Measurements from ENCODE around the gene FPGS.
"Not testable (repeated sequence)": the region's sequence is repeated elsewhere in the genome, so short reads cannot be mapped to it uniquely, and the experiment has no call there.

The FPGS gene

DNA sequence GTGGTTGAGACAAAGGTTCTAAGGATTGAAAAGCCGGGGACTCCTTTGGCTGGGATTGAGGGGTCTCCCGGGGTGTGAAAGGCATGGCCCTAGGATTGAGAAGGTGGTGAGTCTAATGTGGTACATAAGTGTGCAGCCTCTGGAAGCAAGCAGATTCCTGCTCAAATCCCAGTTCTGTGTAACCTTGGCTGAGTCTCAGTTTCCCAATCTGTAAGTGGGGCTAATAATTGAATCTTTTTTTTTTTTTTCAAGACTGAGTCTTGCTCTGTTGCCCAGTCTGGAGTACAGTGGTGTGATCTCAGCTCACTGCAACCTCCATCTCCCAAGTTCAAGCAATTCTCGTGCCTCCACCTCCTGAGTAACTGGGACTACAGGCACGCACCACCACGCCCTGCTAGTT lies 30.1 kb upstream of the FPGS start:
- no peaks in the 10 kb centered on the region for H3K9me3 ChIP-seq (ENCODE audit: low read length)
- no peak overlapping the region for H3K9ac ChIP-seq (ENCODE audit: low read length)
- H3K4me1 ChIP-seq (ENCODE audit: insufficient read depth, low read length) = peaks cover 9% of the 10 kb centered on the region
- H3K27me3 ChIP-seq (ENCODE audit: control insufficient read depth in 1 of 2, insufficient read depth in 2 of 2, low read length in 2 of 2) = no peaks in the 10 kb centered on the region
- H3K4me3 ChIP-seq (ENCODE audit: low read depth in 1 of 2, low read length in 2 of 2) = no peak overlapping the region
- H3K27ac ChIP-seq (ENCODE audit: low read depth, low read length) = no peak overlapping the region
- H3K36me3 ChIP-seq (ENCODE audit: insufficient read depth, low read length) = no peaks in the 10 kb centered on the region

DNA sequence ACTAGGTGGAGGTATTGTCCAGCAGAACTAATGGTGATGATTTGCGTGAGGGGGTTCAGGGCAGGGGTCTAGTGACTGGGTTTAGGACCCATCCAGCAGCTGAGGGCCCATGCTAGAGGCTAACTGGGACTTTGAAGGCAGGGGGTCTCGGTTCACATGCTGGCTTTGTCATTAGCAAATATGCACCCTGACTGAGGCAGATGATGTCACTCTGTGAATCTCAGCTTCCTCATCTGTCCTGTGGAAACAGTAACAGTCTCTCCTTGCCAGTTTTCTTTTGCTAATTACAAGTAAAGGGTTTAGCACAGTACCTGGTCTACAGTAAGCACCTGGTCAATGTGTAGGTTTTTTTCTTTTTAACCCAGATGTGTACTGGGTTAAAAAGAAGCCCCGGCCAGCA lies 29.4 kb upstream of the FPGS start:
- Histone ChIP-seq H3K4me3 (ENCODE audit: low read depth in 1 of 2, low read length in 2 of 2) (no peak overlapping the region), H3K9ac (ENCODE audit: low read length) (no peak overlapping the region), H3K27me3 (ENCODE audit: control insufficient read depth in 1 of 2, insufficient read depth in 2 of 2, low read length in 2 of 2) (no peaks in the 10 kb centered on the region), H3K4me1 (ENCODE audit: insufficient read depth, low read length) (peaks cover 9% of the 10 kb centered on the region), H3K27ac (ENCODE audit: low read depth, low read length) (no peak overlapping the region), H3K36me3 (ENCODE audit: insufficient read depth, low read length) (no peaks in the 10 kb centered on the region), H3K9me3 (ENCODE audit: low read length) (no peaks in the 10 kb centered on the region)

DNA sequence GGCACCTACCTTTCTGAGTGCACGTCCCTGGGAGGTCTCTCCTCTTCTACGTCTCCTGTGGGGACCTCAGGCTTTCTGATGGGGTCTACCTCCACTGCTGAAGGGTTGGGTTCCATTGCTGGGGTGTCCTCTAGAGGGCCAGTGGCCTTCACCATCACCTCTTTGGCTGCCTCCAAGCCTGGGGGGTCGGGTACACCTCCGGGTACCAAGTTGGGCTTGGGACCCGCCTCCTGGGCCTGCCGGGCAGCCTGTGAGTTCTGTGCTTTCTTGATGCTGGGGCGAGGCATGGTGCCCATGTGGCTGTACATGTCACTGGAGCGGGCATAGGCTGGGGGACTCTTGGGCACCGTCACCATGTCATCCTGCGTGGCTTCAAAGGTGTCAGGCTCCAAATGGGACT lies 28.7 kb upstream of the FPGS start:
- Histone ChIP-seq H3K9ac (ENCODE audit: low read length) (no peak overlapping the region), H3K9me3 (ENCODE audit: low read length) (no peaks in the 10 kb centered on the region), H3K4me3 (ENCODE audit: low read depth in 1 of 2, low read length in 2 of 2) (no peak overlapping the region), H3K4me1 (ENCODE audit: insufficient read depth, low read length) (peaks cover 9% of the 10 kb centered on the region), H3K27me3 (ENCODE audit: control insufficient read depth in 1 of 2, insufficient read depth in 2 of 2, low read length in 2 of 2) (no peaks in the 10 kb centered on the region), H3K27ac (ENCODE audit: low read depth, low read length) (no peak overlapping the region), H3K36me3 (ENCODE audit: insufficient read depth, low read length) (no peaks in the 10 kb centered on the region)

DNA sequence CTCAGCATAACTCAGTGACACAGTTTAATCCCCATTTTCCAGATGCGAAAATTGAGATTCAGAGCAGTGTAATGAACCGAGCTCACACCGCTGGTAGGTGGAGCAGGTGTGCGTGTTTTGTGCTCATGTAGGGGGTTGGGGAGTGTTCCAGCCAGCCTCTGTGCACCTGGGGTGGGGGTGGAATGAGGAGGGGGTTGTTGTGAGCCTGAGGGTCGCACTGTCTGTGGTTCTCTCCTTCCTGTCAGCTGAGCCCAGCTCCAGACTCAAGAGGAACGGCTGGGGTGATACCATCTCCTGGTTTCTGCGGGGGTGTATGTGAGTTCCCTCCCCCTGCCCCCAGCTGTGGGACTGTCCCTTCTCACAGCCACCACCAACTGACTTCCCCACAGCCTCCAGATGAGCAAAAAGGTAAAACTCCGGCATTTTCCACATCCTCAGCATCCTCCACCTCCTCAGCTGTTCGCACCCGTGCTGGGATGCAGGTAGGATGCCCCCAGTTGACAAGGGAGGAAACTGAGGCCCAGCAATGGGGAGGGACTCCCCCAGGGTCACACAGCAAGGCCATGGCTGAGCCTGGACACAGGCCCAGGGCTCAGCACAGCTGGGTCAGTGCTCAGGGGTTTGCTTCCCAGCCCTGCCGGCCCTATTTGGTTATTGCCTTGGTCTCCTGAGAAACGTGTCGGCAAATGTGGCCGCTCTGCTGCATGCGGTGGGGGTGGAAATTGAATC lies 26.3 kb upstream of the FPGS start:
- Histone ChIP-seq H3K9me3 (ENCODE audit: low read length) (no peaks in the 10 kb centered on the region), H3K27me3 (ENCODE audit: control insufficient read depth in 1 of 2, insufficient read depth in 2 of 2, low read length in 2 of 2) (no peaks in the 10 kb centered on the region), H3K36me3 (ENCODE audit: insufficient read depth, low read length) (no peaks in the 10 kb centered on the region), H3K4me3 (ENCODE audit: low read depth in 1 of 2, low read length in 2 of 2) (no peak overlapping the region), H3K9ac (ENCODE audit: low read length) (no peak overlapping the region), H3K4me1 (ENCODE audit: insufficient read depth, low read length) (no peaks in the 10 kb centered on the region), H3K27ac (ENCODE audit: low read depth, low read length) (no peak overlapping the region)

DNA sequence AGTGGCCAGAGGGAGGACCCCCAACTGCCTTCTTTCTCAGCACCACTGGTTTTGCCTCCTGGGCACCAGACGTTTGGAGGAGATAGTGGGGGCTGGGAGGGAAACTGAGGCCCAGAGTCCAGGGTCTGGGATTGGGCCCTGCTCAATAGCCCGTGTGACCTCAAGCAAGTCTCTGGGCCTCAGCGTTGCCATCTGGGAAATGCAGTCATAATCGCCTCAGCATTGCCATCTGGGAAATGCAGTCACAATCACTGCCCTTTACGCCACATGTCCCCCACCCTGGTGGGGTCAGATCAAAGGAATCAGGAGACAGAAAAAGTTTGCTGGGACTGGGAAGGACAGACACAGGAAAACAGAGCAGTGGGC lies 25.8 kb upstream of the FPGS start:
- Histone ChIP-seq H3K4me3 (ENCODE audit: low read depth in 1 of 2, low read length in 2 of 2) (no peak overlapping the region), H3K27me3 (ENCODE audit: control insufficient read depth in 1 of 2, insufficient read depth in 2 of 2, low read length in 2 of 2) (no peaks in the 10 kb centered on the region), H3K4me1 (ENCODE audit: insufficient read depth, low read length) (no peaks in the 10 kb centered on the region), H3K9me3 (ENCODE audit: low read length) (no peaks in the 10 kb centered on the region), H3K36me3 (ENCODE audit: insufficient read depth, low read length) (no peaks in the 10 kb centered on the region), H3K9ac (ENCODE audit: low read length) (no peak overlapping the region), H3K27ac (ENCODE audit: low read depth, low read length) (no peak overlapping the region)

DNA sequence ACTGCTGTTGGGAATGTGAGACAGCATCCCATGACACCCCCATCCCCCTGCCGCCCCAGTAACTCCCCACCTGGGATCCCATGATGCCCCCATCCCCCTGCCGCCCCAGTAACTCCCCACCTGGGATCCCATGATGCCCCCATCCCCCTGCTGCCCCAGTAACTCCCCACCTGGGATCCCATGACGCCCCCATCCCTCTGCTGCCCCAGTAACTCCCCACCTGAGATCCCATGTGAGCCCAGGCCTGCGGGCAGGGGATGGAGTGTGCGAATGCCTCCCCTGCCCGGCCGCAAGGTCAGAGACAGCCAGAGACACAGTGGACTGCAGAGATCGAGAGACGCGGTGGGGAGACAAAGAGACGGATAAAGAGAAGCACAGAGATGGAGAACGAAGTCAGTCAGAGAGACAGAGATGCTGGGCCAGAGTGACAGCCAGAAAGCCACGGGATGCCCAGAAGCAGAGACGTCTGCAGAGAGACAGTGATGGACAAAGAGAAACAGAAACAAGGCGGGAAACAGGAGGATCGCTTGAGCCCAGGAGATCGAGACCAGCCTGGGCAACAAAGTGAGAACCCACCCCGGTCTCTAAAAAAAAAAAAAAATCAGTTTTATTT lies 25.2 kb upstream of the FPGS start:
- Histone ChIP-seq H3K27me3 (ENCODE audit: control insufficient read depth in 1 of 2, insufficient read depth in 2 of 2, low read length in 2 of 2) (no peaks in the 10 kb centered on the region), H3K9ac (ENCODE audit: low read length) (no peak overlapping the region), H3K9me3 (ENCODE audit: low read length) (no peaks in the 10 kb centered on the region), H3K27ac (ENCODE audit: low read depth, low read length) (no peak overlapping the region), H3K4me1 (ENCODE audit: insufficient read depth, low read length) (no peaks in the 10 kb centered on the region), H3K36me3 (ENCODE audit: insufficient read depth, low read length) (no peaks in the 10 kb centered on the region), H3K4me3 (ENCODE audit: low read depth in 1 of 2, low read length in 2 of 2) (no peak overlapping the region)

DNA sequence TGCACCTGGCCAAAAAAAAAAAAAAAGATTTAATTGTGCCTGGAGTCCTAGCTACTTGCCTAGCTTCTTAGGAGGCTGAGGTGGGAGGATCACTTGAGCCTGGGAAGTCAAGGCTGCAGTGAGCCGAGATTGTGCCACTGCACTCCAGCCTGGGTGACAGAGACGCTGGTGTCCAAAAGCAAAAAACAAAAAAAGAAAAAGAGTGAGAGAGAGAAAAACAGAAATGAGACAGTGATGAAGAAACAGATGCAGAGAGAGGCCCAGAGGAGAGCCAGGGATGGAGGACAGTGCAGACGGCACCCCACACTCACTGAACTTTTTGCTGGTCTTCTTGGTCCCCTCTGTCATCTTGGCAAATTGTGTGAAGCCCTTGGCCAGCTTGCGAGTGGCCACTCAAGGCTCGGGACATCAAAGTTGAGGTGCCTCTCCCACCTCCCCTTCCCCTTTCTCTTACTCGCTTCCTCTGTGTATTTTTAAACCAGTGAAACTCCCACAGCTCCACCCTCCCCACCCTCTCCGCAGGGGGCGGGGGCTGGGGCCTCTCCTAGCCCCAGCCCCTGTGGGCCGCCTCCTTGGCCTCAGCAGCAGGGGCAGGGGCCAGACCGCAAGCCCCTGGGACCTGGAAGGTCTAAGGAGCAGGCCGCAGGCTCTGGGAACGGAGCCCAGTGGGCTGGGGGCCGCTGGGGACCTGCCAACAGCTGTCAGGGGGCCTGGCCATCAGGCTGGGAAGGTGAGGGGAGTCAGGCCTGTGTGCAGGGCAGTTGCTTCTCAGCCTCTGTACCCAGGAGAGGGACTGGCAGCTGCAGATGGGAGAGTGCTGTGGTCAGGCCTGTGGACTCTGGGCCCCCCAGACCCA lies 24.2 kb upstream of the FPGS start, which contains the start of gene SH2D3C:
Gene SH2D3C, minus strand, starts transcription at position 387 of the 856 bp plus-strand sequence. Its CDS starts 39 bp downstream, at position 348.
- Histone ChIP-seq H3K27ac (ENCODE audit: low read depth, low read length) (no peak within 1 kb of the TSS), H3K9ac (ENCODE audit: low read length) (no peak within 1 kb of the TSS), H3K36me3 (ENCODE audit: insufficient read depth, low read length) (no peaks in the 10 kb centered on the region), H3K4me1 (ENCODE audit: insufficient read depth, low read length) (no peaks in the 10 kb centered on the region), H3K9me3 (ENCODE audit: low read length) (no peaks in the 10 kb centered on the region), H3K4me3 (ENCODE audit: low read depth in 1 of 2, low read length in 2 of 2) (no peak within 1 kb of the TSS), H3K27me3 (ENCODE audit: control insufficient read depth in 1 of 2, insufficient read depth in 2 of 2, low read length in 2 of 2) (no peaks in the 10 kb centered on the region)

DNA sequence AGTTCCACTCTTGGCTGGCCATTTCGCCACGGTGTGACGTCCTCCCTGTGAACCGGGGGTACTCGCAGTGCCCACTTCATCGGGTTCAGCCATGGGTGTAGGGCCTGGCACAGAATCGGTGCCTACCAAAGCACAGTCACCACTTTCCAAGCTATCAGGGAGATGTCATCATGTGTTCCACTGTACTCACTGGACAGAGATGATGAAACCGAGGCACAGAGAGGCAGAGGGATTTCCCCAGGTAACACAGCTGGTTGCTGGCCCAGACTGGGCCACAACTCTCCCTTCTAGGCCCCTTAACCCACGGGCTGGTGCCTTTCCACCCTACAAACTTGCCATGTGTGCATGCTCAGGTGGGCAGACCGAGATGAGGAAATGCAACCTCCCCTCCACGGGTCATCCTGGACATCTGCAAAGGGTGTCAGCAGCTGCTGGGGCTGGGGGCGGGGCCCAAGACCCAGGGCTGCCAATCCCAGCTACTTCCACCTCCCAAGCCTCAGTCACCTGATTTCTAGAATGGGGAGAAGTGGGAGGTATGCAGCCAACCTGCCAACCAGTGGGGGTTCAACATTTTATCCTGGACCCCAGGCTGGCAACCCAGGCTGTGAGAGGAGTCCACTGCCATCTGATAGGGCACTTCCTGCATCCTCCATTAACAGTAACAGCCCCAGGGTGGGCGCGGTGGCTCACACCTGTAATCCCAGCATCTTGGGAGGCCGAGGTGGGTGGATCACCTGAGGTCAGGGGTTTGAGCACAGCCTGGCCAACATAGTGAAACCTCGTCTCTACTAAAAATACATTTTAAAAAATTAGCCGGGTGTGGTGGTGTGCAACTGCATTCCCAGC lies 23.3 kb upstream of the FPGS start:
- peaks cover under 1% of the 10 kb centered on the region for H3K4me1 ChIP-seq (ENCODE audit: insufficient read depth, low read length)
- H3K27me3 ChIP-seq (ENCODE audit: control insufficient read depth in 1 of 2, insufficient read depth in 2 of 2, low read length in 2 of 2) = no peaks in the 10 kb centered on the region
- H3K36me3 ChIP-seq (ENCODE audit: insufficient read depth, low read length) = no peaks in the 10 kb centered on the region
- H3K9ac ChIP-seq (ENCODE audit: low read length) = no peak overlapping the region
- no peak overlapping the region for H3K27ac ChIP-seq (ENCODE audit: low read depth, low read length)
- no peaks in the 10 kb centered on the region for H3K9me3 ChIP-seq (ENCODE audit: low read length)
- no peak overlapping the region for H3K4me3 ChIP-seq (ENCODE audit: low read depth in 1 of 2, low read length in 2 of 2)

DNA sequence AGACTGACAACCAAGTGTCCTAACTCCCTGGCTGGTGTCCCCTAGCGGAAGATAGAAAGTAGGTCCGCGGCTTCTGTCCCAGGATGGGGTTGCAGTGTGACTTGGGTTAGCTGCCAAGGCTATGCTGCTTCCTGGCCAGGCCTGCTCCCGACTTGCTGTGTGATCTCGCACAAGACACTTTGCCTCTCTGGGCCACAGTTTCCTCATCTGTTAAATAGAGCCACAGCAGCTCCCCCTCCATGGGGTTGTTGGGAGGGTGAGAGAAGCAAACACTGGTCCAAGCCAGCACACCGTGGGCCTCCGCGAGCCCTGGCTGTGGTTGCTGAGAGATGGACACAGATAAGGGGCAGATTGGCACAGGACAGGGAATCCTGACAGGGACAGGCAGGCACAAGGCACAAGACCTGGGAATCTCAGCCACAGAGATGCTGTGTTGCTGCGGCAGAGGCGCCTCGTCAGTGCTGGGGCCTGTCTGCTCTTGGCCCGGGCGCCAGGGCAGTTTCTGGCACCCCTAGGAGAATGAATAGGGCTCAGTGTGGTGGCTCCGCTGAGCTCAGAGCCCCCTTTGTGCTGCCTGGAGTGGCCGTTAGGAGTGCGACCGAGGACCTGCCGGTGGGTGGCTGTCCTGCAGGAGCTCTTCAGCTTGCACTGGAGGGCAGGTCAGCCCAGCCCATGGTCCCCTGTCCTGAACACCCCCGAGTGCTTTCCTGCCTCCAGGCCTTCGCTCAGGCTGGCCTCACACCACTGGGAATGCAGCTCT lies 22.4 kb upstream of the FPGS start:
- H3K36me3 ChIP-seq (ENCODE audit: insufficient read depth, low read length) = no peaks in the 10 kb centered on the region
- H3K9ac ChIP-seq (ENCODE audit: low read length) = no peak overlapping the region
- peaks cover 5% of the 10 kb centered on the region for H3K4me1 ChIP-seq (ENCODE audit: insufficient read depth, low read length)
- H3K27me3 ChIP-seq (ENCODE audit: control insufficient read depth in 1 of 2, insufficient read depth in 2 of 2, low read length in 2 of 2) = no peaks in the 10 kb centered on the region
- H3K27ac ChIP-seq (ENCODE audit: low read depth, low read length) = no peak overlapping the region
- H3K4me3 ChIP-seq (ENCODE audit: low read depth in 1 of 2, low read length in 2 of 2) = no peak overlapping the region
- H3K9me3 ChIP-seq (ENCODE audit: low read length) = no peaks in the 10 kb centered on the region

DNA sequence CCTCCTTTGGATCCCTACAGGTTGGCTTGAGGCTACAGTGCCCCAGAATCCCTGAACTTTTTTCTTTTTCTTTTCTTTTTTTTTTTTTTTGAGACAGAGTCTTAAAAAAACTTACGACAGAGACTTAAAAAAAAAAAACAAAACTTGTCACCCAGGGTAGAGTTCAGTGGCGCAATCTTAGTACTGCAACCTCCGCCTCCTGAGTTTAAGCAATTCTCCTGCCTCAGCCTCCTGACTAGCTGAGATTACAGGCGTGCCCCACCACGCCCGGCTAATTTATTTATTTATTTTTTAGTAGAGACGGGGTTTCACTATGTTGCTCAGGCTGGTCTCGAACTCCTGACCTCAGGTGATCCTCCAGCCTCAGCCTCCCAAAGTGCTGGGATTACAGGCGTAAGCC lies 21.8 kb upstream of the FPGS start:
- not testable (repeated sequence) for H3K36me3 ChIP-seq (ENCODE audit: insufficient read depth, low read length); H3K4me1 ChIP-seq (ENCODE audit: insufficient read depth, low read length); H3K9ac ChIP-seq (ENCODE audit: low read length); H3K4me3 ChIP-seq (ENCODE audit: low read depth in 1 of 2, low read length in 2 of 2); H3K27me3 ChIP-seq (ENCODE audit: control insufficient read depth in 1 of 2, insufficient read depth in 2 of 2, low read length in 2 of 2); H3K27ac ChIP-seq (ENCODE audit: low read depth, low read length); H3K9me3 ChIP-seq (ENCODE audit: low read length)
